HG03039 (cell line): Measurements from ENCODE around the gene EFR3B.

ENCODE experiments used
- ATAC-seq: cut with Tn5 transposase; IDR thresholded peaks from one replicate; pipeline ENCODE4 v1.9.1; 2021; ENCODE audit warnings: mild to moderate bottlenecking, moderate library complexity; ENCODE audit not compliant: unreplicated experiment

Gene EFR3B

DNA sequence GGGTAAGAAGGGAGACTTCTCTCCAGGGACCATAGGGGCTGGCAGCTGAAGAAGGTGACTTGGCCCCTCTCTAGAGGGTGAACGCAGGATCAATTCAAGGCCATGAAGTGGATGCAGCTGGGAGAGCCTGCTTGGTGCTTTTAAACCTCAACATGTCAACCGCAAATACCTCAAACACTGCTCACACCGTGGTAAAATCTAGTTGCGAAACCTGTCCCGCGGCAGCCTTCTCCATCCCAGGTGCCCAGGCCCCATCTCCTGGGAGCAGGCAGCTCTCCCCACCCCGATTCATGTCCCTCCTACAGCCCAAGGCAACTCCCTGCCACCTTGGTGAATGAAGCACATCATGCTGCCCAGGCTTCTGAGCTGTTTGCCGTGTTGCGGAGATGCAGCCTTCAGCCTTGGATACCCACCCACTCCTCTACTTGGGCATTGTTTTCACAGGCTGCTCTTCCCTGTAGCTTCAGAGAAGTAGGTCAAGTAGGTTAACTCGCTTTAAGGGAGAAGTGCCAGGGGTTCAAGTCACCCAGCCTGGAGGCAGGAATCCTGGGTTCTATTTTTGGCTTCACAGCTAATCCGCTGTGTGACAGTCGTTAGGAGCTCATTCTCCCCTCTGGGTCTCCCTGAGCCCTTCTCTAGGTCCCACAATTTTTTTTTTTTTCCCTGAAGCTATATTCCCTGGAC, 6.2 kb upstream of the EFR3B start:
- no peak for ATAC-seq

DNA sequence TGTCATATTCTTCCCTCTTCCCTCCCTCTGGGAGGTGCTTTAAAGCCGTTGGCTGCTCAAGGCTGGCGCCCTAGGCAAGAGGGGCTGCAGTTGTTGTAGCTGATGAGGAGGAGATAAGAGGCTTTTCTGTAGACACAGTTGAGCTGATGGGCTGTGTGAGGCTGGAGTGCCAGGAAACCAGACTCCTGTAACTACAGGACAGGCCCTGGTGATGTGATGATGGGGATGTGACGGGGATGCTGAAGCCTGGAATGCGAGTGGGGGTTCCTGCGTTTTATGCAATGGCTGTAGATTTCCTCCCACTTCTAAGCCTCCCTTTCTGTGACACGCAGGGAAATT, 5.7 kb upstream of the EFR3B start:
- no peak for ATAC-seq

- ATAC-seq, result no peak
These were observed 2.8 kb upstream of the EFR3B start for GRCh38 chr2:25039126-25039525.

DNA sequence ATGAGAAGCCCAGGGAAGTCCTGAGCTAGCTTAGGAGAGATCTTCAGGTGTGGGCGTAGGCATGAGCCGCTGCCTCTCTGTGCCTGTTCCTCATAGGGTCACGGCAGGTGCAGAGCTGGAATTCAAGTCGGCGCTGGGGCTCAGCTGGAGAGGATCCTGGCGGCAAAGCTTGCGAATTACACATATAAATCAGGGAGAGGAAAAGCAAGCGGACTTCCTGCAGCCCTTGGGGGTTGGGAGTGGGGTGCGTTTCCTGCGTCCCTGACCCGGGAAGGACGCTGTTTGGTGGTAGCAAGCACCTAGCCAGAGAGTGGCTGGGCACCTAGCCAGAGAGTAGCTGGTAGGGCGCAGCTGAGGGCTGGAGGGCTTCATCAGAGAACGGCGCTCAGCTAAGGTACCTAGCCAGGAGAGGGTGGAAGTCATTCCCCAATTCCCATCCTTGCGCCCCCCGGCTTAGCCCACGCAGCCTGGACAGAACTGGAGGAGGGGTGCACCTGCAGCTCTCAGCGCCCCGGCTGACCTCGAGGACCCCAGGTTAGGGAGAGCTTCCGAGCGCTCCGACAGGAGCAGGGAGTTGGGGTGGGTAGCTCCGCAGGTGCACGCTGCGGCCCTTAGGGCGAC, 459 bp upstream of the EFR3B start:
- peak; percentile 1 for ATAC-seq

DNA sequence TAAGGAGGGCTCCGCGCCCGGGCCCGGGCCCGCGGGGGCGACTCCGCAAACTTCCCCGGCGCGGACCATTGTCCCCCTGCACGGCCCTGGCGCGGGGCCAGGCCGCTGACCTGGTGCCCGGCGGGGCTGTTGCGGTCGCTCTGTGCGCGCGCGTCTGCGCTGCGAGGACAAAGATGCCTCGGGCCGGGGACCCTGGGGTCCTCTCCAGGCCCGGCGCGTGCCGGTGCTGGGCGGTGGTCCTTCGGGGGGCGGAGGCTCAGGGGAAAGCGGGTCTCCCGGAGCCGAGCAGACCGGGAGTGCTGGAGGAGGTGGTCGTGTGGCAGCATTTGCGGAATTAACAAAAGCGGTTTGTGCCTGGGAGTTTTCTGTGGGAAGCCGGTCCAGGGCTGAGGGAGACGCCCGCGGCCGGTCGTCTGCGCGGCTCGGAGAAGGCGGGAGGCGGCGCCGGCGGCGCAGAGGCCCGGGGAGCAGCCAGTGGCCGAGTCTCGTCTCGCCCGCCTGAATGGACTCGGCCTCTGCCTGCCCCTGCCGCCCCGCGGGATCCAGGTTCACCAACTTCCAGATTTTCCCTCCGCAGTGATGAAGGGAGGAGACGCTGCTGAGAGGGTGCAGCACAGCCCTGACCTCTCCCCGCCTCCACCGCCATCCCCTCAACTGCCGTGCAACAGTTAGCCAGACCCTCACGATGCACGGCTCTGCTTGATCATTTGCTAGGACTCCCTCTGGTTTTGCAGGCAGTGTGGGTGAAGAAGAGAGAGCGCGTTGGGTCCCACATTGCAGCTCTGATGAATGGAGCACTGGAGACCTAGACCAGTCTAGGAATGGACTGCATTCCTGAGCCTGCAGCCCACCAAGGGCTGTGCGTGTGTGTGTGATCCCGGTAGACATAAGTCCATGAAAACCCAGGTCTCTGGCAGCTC, 705 bp downstream of the EFR3B start:
- ATAC-seq, result peak; percentile 5

GRCh38 chr2:25043241-25043867, 1.5 kb downstream of the EFR3B start:
- ATAC-seq, result no peak

GRCh38 chr2:25044011-25044410, 2.1 kb downstream of the EFR3B start:
- ATAC-seq, result no peak

DNA sequence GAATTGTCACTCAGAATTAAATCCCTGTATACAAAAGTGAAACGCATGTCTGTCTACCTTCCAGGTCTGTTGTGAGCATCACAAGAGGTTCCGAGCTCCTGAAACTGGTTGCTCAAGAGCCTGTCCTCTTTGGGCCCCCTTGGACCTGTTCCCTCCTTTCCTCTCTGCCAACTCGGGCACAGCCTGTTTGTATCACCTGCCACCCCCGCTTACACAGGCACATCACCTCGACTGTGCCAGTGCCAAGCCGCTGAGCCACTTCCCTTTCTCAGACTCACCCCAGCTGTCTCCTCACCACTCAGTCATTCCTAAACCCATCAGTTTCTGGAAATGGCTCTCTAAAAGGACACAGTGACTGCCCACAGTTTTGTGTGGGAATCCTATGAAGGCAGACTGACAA, 3.1 kb downstream of the EFR3B start:
- ATAC-seq, result no peak

GRCh38 chr2:25049422-25049821, 7.5 kb downstream of the EFR3B start:
- ATAC-seq, result no peak

GRCh38 chr2:25050128-25050527, 8.3 kb downstream of the EFR3B start:
- ATAC-seq, result no peak

DNA sequence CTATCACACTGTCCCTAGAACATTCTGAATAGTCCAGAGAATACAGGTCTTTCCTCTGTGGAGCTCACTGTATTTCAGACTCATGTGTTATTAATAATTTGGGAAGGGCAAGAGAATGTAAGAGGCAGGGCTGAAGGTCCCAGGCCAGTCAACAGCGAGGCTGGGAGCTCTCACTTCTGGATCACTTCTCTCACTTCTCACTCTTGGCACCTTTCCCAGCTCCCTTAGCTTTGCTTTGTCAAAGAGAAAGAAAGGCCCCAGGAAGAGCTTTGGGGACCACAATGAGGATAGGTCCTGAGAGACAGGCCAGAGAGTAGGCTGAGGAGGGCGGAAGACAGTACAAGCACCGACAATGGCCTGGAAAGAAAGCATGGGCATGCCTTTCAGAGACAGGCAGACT, 11.2 kb downstream of the EFR3B start:
- ATAC-seq, result no peak

DNA sequence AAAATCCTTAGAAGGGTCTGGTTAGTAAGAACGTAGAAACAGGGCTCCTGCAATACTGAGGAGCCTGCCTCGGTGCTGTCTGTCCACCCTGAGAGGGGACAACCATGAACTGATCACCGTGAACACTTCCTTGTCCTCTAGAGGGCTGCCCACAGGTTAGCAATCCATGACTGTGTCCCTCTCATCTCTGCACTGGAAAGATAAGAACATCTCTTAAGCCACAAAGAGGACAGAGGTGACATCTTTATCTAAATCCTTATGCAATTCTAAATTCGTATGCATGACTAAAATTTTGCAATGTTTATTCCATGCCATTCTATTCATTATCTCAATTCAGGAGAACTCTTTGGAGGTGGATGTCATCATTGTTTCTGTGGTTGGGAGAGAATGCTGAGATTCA, 12.8 kb downstream of the EFR3B start:
- no peak for ATAC-seq

DNA sequence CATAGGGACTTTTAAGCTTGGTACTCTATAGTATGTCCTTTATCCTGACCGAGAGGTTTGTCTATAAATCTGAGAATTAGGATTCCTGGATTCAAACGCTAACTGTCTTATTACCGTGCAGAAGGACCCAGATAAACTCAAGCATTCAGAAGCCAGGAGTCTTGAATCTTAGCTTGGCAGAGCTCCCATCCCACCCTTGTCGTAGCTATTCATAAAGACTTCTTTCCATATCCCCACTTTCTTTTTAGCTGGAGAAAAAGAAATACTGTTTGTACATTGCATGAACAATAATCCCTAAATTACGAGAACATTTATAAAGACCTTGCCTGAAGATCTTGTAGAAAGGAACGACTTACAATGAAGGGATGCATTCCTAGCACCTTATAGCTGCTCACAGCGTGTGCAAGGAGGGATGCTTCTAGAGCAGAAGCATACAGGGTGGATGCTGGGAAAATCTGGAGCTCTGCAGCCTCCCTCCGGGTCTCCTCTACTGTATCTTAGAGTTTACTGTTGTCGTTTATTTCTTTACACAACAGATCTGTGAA, 13.6 kb downstream of the EFR3B start:
- ATAC-seq, result no peak

GRCh38 chr2:25056098-25056821, 14.4 kb downstream of the EFR3B start:
- ATAC-seq, result no peak

DNA sequence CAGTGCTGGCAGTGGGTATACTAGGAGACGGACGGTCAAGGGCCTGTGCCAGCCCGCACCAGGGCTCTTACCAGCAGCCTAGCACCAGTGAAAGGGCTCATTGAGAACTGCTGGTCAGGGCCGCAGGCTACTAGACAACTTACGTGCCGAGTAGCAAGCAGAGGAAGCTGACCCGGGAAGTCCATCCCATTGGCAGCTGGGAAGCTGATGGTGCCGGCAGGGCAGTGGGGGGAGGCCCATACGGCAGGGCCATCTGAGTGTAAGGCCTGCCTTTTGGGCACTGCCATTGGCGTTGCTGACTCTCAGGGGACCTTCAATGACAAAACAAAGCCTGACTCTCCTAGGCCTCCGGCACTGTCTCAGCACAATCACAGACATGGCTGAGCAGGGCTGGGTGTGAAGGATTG, 20.6 kb downstream of the EFR3B start:
- ATAC-seq, result no peak

DNA sequence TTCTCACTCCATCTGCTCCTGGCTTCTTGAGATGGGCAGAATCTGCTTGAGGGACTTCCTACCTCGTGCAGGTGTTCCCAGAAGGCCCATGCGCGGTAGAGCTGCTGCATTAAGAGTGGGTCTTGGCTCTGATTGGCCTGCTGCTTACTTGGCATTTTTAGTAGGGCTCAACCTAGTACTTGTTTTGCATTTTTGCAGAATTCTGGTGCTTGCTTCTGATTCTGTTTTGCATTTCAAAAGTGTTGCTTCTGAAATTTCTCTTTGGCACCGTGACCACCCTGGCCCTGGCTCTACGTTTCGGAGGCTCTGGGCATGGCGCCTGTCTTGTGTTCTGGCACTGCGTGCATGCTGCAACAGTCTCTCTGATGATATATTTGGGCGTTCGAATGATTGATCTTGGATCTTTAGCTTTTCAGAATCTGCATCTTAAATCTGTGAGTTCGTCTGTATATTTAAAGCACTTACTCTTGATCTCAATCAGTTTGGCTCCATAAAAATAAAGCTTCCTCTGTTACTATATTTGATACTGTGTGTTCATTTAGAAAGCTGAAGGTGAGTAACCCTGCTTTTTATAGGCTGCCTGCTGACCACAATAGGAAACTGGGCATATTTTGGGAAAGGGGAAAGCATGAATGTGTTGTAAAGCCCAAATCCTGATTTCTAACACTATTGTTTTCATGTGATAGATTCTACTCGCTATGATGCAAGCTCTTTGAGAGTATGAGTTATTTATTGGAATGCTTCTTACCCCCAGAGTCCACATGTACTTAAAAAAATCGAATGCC, 22.2 kb downstream of the EFR3B start:
- ATAC-seq, result no peak

DNA sequence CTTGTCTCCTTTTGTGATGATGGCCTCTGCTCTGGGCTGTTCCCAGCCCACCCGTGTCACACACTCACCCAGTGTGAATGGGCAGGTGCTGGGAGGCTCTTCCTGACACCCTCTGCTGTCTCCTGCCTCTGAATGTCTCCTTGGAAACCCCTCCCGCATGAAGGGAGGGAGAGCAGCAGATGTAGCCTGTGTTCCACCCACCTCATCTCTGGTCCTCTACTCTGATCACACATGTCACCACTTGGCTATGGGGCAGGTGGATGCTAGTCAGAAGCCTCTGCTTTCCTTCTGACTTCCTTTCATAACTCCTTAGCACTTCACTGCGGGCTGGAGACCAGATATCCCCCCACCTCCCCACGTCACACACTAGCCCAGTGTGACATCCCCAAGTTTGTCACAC, 23.9 kb downstream of the EFR3B start:
- ATAC-seq, result no peak

DNA sequence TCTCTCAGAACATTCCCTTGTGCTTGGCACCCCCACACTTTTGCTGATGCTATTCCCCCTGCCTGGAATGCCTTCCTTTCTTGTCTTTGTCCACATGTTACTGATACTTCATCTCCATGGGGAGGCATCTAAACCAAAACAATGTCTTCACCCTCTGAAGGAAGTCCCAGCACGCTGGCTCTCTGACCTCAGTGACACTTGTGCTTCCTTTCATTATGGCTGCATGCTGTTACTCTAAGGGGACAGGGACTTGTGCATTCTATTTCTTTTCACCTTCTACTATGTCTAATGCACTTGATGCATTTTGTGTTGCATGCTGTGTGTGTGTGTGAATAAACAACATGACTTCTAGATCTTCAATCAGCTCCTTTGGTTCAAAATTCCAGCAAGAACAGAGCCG, 24.6 kb downstream of the EFR3B start:
- ATAC-seq, result no peak

DNA sequence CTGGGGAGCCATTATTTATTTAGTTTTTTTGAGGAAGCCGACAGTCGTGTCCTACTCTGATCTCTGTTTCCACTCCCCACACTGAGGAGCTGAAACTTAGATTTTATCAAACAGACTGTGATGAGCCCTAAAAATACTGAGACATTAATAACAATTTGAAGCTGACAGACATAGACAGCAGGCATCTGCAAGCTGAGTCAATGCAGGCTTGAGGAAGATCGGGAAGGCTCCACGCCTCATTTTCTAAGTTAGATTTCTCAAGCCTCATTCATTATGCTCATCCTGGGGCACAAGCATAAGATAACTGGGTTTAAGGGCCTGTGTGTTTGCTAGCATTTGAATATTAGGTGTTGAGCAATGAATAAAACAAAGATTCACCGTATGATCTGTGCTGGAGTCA, 26.3 kb downstream of the EFR3B start:
- ATAC-seq, result no peak

GRCh38 chr2:25071966-25072365, 30.1 kb downstream of the EFR3B start:
- no peak for ATAC-seq
